Epidermal melanocyte (primary cell): ENCODE measurements around the gene MRPL2.
"Not testable (repeated sequence)": the region's sequence is repeated elsewhere in the genome, so short reads cannot be mapped to it uniquely, and the experiment has no call there.

Experiments used
- DNase-seq: peaks from one replicate; pipeline ENCODE4 v3.0.0; 2011; ENCODE audit warnings: low spot score; ENCODE audit not compliant: insufficient read length

MRPL2 gene

GRCh38 chr6:43082806-43083655 lies 23.8 kb upstream of the MRPL2 start:
- DNase-seq = no peak

- not testable (repeated sequence) for DNase-seq
These were observed 22.7 kb upstream of the MRPL2 start for GRCh38 chr6:43081922-43082321.

GRCh38 chr6:43081043-43081442 lies 21.8 kb upstream of the MRPL2 start:
- DNase-seq = no peak

DNA sequence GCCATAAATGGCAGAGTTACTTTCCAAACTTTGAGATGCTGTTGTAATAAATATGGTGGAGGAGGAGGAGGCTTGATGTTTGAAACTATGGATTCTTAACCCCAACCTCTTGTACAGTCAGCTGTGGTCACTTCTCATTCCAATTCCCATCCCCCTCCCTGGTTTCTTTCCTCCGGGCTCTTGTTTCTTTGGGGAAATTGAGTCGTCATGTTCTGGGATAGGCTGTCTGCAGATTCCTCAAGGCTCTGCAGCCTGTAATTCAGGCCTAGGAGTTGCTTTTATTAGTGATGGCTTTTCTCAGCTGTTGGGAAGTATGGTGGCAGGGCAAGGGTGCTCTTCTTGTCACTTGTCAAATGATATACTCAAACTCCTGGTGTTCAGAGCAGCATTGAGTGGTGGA lies 19.5 kb upstream of the MRPL2 start:
- no peak for DNase-seq

DNA sequence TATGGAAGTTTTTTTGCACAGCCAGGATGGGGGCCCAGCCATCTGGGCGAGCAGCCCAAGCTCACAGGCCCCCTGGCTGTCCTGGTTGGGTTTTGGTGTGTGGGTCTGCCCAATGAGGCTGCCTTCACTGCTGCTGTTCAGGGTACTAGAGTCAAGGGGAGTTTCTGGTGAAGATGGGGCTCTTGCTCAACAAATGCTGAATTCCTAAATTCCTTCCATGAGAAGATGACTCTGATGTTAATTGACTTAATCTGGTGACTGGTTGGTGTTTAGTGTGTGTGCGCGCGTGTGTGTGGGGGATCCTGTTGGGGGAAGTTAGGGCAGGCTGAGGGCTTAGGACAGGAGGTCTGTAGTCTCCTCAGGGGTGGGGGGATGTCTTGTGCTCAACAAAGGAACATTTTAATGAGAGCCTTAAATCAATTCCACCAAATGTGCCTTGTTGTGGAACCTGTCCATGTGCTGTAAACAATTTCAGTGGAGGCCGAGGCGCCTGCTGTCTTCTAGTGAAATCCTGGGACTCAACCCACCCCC lies 18.8 kb upstream of the MRPL2 start:
- no peak for DNase-seq

GRCh38 chr6:43077333-43077809 lies 18.1 kb upstream of the MRPL2 start:
- no peak for DNase-seq

DNA sequence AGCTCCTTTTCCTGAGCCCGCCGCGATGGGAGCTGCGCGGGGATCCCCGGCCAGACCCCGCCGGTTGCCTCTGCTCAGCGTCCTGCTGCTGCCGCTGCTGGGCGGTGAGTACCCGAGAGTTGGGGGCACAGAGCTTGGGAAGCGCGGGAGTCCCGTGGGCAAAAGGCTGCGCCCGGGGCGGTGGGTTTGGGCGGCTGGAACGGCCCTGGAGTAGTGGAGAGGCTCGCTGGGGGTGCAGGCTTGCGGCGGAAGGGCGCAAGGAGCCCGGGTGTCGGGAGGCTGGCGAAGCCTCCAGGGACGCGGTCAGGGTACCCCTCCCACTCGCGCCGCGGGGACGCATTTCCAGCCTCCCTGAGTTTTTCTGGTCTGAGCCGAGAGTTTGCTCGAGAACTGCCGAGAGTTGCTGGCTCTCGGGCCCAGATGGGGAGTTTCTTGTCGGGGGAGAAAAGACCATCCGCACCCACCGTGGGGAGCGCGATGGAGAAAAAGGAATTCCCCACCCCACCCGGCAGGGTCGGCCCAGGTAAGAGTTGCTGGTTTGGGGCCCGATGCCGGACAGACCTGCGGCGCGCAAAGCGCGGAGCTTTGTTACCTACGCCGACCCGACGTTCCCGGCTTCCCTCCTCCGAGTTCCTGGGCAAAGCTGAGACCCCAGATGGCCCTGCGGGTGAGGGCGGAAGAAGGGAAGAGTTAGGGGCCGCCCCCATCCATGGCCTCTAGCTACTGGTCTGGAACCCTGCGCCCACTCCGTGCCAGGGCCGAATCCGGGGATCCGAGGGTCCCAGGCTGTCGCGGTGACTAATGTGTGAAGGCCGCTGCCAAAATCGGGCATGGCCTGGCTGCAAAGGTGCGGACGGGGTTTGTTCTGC lies 17.5 kb upstream of the MRPL2 start:
- DNase-seq = no peak

GRCh38 chr6:43075670-43076463 lies 16.6 kb upstream of the MRPL2 start, which contains the start of gene PTK7:
PTK7 (plus strand) TSS chr6:43076314; CDS start chr6:43076489, 175 bp downstream.
- DNase-seq = no peak

DNA sequence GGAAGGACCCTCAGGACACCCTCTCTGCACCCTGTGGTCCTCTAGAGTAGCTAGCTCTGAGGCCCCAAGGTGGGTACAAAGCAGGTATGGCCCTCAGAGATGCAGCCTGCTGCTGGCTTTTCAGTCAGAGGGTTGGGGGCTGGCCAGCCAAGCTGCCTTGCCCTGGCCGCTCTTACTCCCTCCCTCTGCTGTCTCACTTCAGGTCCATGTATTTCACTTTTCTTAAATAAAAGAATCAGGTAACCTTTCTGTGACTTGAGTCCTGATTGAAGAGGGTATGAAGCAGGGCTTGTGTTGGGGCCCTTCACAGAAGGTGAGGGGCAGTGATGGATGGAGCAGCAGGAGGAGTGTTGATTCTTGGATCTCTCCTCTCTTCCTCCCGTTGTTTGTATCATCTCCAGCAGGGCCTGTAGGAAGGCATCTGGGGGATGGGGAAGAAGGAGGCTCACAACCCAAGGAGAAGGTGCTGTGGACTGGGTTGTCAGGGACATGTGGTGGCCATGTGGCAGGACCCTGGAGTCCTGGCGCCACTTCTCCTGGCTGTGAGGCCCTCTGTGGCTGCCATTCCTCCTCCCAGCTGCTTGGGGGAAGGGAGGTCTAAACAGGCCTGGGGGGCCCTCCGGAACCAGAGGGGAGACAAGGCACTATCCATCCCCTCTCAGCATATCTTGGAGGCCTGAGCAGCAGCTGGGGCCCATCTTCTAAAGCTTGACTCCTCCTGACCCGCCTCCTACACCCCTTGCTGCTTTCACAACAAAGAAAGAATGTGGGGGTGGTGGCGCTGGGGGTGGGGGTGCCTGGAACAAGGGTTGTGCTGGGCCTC lies 15.8 kb upstream of the MRPL2 start:
- no peak for DNase-seq

DNA sequence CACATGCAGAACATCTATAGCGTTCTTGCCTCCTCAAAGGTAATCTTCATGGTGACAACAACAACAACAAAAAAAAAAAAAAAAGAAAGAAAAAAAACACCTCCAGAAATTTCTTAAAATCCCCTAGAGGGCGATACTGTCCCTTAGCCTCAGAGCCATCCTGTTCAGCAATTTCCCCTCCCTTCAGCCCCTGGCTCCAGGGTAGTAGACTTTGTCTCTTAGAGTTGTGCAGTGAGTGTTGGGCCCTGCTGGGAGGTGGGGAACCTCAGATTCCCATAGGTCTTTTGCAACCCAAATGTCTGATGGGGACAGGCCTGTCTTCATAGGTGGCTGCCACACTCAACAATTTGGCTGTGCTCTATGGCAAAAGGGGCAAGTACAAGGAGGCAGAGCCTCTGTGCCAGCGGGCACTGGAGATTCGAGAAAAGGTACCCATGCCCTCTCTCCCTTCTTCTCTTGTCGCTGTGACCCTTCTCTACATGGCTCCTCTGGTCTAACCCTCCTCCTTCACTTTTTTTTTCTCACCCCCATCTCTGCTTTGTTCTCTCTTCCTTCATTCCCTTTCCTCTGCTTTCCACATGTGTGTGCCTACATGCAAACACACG lies 10.9 kb upstream of the MRPL2 start:
- peak; percentile 80 for DNase-seq

- no peak for DNase-seq
These were observed 3.6 kb upstream of the MRPL2 start for GRCh38 chr6:43062818-43063217.

DNA sequence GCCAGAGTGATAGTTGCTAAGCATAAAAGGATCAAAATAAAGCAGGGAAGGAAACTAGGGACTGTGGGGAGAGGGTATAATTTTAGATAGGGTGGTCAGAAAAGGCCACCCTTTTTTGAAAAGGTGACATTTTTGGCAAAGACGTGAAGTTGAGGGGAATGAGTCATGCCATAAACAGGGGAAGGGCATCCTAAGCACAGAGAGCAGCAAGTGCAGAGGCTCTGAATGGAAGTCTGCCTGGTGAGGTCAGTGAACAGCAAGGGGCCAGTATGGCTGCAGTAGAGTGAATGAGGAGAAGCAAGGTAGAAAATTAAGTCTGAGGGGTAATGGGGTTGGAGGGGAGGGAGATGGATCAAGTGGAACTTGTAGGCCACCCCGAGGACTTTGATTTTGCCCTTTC lies 2.6 kb upstream of the MRPL2 start:
- DNase-seq = no peak

DNA sequence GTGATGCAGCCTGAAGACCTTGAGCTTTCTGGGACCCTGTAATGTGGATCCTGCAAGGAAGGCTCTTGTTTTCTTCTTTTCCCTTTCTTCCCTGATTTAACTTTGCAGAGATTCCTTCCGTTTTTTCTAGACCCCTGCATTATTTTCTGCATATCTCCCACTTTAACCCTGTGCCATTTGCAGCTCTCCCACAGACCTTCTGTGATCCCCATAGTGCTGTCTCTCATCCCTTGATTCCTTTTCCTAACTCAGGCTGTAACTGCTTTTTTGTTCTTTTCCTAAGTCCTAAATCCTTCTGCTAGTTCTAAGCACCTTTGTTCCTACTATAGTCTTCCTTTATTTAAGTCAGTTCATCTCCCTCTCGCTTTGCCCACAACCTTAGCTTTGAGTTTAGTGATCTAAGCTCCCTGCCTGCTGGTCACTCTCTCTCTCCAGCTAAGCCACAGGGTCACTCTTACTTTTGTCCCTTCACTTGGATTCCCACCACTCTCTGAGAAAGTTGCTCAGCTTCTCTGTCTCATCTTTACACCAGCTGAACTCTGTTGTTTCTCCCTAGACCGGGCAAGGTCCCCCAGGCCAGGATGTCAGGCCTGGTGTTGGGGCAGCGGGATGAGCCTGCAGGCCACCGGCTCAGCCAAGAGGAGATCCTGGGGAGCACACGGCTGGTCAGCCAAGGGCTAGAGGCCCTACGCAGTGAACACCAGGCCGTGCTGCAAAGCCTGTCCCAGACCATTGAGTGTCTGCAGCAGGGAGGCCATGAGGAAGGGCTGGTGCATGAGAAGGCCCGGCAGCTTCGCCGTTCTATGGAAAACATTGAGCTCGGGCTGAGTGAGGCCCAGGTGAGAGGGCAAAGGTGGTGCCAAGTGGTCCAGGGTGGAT lies 1.8 kb upstream of the MRPL2 start:
- no peak for DNase-seq

DNA sequence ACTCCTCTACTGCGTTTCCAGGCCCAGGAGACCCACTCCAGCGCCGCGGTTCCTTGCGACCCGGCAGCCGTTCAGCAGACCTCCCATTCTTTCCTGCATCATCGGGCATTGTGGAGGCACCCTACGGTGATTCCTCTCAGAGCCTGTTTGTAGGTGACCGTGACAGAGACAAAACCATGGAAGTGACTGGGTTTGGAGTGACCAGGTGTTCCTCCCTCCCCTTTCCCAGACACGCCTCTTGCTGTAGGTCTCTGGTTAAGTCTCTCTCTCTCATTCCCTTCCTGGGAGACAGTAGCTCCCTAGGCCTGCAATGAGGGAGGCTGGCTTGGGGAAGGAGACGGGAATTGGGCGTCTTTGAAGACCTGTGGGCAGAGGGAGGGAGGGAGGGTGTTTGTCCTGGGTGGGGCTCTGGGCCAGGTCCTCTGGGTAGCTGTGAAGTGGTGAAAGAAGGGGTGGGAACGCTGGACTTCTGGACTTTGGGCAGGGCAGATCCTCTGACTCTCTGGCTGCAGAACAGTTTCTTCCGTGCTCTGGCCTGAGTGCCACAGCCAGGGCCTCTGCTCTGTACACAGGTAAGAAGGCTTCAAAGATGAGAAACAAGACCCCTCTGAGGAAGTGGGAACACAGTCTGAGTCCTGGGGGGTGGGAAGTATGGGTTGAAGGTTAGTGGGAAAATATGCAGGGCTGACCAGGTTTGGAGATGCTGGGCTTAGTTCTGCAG lies 960 bp upstream of the MRPL2 start:
- no peak for DNase-seq

DNA sequence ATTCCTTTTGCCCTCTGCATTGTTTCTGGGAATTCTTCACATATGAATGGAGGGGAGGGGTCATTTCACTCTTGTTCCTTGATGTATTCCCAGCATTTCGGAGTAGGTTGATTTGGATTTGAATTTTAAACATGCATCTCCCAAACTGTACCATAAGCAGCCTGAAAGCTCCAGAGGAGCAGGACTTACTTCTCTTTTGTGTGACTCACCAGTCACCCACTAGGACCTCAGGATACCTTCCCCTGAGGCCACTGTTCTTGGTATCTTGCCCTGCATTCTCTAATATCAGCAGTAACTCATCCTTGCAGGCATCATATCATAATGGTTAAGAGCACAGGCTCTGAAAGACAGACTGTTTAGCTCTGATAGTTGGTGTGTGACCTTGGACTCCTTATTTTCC lies 703 bp downstream of the MRPL2 start:
- no peak for DNase-seq

- DNase-seq = no peak
These were observed 3.3 kb downstream of the MRPL2 start for GRCh38 chr6:43055966-43056365.

- no peak for DNase-seq
These were observed 4.9 kb downstream of the MRPL2 start for GRCh38 chr6:43054206-43054943.
